AG10803 (cell line): Measurements from ENCODE around the gene ETS1.
A peak's percentile ranks its signal among the peaks of the same experiment; 100 is the strongest.

ENCODE experiments used
- DNase-seq: peaks from one replicate; pipeline ENCODE4 v3.0.0; 2010; ENCODE audit warnings: low read depth
- H3K4me3 ChIP-seq: 2 replicates; pipeline ENCODE4 v1.5.1; 2011; ENCODE audit warnings: mild to moderate bottlenecking, low read length, control low read depth
- TF ChIP-seq, protein P1 (sequence below): conservative IDR thresholded peaks from 2 replicates; pipeline ENCODE4 v1.5.1; 2011; ENCODE audit warnings: mild to moderate bottlenecking, low read length, control low read depth, inconsistent platforms

The ETS1 gene

DNA sequence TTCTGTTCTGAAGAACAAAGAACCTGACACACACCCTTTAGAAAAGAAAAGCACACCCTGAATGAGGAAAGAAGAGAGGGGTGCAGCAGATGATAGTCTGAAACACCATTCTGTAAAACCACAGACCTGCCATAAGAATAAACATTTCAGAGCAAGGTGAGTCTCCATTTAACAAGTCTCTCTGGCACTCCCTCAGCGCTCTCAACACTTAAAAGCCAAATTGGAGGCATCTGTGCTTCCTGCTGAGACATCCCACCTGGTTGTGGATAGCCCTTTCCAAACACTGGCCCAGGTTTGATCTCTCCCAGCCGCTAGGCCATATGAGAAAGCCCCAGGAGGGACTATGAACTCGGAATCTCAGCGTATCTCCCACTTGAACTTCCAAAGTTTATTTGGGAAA, 36.3 kb downstream of the ETS1 start:
- TF ChIP-seq, protein P1, sequence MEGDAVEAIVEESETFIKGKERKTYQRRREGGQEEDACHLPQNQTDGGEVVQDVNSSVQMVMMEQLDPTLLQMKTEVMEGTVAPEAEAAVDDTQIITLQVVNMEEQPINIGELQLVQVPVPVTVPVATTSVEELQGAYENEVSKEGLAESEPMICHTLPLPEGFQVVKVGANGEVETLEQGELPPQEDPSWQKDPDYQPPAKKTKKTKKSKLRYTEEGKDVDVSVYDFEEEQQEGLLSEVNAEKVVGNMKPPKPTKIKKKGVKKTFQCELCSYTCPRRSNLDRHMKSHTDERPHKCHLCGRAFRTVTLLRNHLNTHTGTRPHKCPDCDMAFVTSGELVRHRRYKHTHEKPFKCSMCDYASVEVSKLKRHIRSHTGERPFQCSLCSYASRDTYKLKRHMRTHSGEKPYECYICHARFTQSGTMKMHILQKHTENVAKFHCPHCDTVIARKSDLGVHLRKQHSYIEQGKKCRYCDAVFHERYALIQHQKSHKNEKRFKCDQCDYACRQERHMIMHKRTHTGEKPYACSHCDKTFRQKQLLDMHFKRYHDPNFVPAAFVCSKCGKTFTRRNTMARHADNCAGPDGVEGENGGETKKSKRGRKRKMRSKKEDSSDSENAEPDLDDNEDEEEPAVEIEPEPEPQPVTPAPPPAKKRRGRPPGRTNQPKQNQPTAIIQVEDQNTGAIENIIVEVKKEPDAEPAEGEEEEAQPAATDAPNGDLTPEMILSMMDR = no peak
- DNase-seq = no peak
- H3K4me3 ChIP-seq = no peak overlapping the region

DNA sequence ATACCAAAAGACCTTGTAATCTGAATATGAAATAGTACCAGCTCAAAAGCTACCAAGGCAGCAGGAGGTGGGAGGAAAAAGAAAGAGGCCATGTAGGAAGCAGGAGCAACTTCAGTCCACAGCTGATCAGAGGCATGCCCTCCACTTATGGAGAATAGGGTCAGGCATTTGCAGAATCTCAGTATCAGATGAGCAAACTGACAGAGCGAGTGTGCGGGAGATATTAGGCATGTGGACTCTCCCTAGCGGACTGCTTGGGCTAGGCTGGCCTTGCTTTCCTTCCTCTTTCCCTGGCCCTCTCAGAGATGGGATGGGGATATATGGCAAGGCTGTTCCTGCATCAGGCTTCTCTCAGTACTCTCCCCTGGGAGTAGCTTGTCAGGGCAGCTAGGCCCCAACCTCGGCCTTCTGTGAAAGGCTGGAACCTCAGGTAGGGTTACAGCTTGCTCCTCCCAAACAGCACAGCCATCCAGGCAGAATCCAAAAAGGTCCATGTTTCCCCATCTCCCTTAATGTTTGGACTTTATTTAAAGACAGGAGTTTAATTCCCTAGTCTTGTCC, 37.0 kb downstream of the ETS1 start:
- no peak overlapping the region for H3K4me3 ChIP-seq
- TF ChIP-seq, protein P1 = no peak
- no peak for DNase-seq

DNA sequence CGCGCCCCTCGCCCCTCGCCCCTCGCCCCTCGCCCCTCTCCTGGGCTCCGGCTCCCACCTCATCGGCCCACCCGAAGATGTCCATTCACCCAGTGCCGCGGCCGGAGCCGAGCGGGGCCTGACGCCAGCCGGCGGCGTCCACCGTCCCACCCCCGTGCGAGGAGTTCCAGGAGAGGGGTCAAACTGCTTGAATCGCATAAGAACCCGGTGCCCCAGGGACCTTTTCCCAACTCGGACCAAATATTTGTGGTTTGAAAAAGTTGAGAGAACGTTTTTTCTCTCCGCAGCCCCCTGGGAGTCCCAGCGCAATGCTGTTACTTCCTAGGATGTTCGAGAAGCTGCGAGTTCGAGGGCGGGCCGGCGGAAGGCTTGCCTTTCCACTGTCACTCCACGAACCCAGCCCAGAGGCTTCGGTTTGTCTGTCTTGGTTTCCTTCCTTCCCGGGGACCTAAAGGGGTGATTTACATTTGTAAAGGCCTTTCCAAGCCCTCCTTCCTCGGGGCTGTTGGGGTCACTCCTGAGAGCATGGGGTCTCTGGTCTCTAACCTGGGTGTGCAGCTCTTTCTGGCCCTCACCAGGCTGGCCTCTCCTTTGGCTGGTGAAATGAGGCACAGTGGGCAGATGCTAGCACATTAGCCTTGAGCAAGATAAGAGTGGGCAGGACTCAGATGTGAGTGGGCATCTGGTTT, 38.0 kb downstream of the ETS1 start:
- TF ChIP-seq, protein P1 = no peak
- no peak for DNase-seq
- peak overlapping the region; percentile 55 for H3K4me3 ChIP-seq

DNA sequence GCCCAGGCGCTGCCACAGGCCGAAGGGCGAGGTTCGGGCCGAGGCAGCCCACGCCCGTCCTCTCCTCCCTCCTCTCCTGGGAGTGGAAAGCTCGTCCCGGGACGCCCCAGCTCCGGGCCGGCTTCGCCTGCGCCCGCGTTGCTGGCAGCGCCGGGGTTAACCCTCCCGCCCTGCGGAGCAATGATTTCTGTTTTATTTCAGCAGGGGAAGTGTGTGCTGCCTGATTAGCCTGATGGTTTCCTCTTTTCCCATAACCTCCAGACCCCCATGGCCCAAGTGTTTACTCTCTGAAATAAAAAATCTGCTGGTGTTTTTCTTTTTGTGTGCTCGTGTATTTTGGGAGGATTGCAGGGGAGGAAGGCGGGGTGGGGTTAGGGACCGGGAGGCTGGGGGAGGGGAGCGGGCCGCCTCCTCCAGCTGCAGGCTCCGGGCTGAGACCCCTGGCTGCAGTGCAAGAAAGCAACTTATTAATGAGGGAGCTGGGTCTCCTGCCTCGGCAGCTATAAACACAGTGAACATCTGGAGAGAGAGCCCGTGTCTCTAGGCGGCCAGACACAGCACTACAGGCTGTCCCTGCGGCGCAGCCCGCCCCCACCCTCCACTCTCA, 38.6 kb downstream of the ETS1 start:
- H3K4me3 ChIP-seq = peak overlapping the region; percentile 55
- no peak for DNase-seq
- TF ChIP-seq, protein P1 = no peak

DNA sequence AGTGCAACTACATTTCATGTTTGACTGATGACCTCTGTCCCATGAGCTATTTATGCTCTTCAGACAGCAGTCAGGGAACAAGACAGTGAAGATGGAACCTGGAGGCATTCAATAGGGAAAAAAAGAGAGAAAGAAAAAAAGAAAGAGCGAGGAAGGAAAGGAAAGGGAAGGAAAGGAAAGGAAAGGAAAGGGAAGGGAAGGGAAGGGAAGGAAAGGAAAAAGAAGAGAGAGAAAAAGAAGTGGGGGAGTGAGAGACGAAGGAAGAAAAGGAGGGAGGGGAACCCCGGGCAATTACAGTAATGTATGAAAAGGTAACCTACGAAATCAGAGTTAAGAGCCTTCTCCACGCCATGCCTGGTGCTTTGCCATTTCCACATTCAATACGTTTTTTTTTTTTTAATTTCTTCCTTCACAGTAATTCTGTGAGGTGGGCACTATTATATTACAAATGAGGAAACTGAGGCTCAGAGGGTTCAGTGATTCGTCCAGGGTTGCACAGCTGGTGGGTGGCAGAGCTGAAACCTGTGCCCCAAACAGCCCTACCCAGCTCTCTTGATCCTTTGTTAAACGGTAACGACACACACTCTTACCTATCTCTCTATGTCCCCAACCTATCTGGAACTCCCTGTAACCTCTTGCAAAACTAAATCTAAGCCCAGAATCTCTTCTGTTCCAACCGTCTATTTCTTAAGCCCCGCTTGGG, 39.3 kb downstream of the ETS1 start:
- DNase-seq = no peak
- peak overlapping the region; percentile 55 for H3K4me3 ChIP-seq
- TF ChIP-seq, protein P1 = no peak

DNA sequence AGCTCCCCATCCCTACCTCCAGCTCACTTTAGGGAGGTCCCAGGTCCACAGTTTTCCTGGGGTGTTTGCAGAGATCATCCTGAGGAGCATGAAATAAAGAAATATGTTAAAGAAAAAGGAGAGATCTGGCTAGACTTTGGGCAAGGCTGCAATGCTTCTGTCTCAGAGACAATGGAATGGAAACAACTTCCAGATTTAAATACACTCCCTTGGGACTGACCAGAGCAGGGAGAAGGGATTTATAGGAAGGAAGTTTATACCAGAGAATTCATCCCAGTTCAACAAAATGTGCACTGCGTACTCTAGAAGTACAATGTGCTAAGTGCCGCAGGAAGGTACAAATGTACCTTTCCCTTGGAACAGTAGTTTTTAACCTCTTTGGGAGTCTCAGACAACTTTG, 40.4 kb downstream of the ETS1 start:
- no peak for DNase-seq
- H3K4me3 ChIP-seq = no peak overlapping the region
- TF ChIP-seq, protein P1 = no peak
